Measurements from ENCODE around the gene UBAC1.

GRCh38 chr9:135939351-135940265, 21.6 kb downstream of the UBAC1 start:
- no peak for TF ChIP-seq CTCF (conservative IDR thresholded peaks at IDR 0.05; ENCODE audit: low read depth, low read length)
- no peak for TF ChIP-seq EZH2 (IDR thresholded peaks at IDR 0.05; ENCODE audit: borderline replicate concordance, low read depth, low read length, poor library complexity, severe bottlenecking)
